ENCODE data around the gene C10orf53.
"Not testable (repeated sequence)": the region's sequence is repeated elsewhere in the genome, so short reads cannot be mapped to it uniquely, and the experiment has no call there.

C10orf53 gene

GRCh38 chr10:49682879-49683278 is 3.4 kb downstream of the C10orf53 start:
- intact Hi-C loops (cut with DNase I): no loop called here
- no peak for DNase-seq

- intact Hi-C loops (cut with DNase I): no loop called here
- no peak for DNase-seq
These were observed 7.2 kb downstream of the C10orf53 start for GRCh38 chr10:49686651-49687050.

GRCh38 chr10:49688261-49688846 is 8.9 kb downstream of the C10orf53 start:
- DNase-seq: peak in 1 of 10 donors; percentile 41
- intact Hi-C loops (cut with DNase I): no loop called here

- intact Hi-C loops (cut with DNase I): no loop called here
- DNase-seq: no peak
These were observed 9.5 kb downstream of the C10orf53 start for GRCh38 chr10:49688920-49689319.

- no peak for DNase-seq
- intact Hi-C loops (cut with DNase I): no loop called here
These were observed 10.5 kb downstream of the C10orf53 start for GRCh38 chr10:49689882-49690510.

GRCh38 chr10:49690698-49691356 is 11.4 kb downstream of the C10orf53 start:
- no peak for DNase-seq
- intact Hi-C loops (cut with DNase I): no loop called here

GRCh38 chr10:49691588-49691987 is 12.1 kb downstream of the C10orf53 start:
- intact Hi-C loops (cut with DNase I): no loop called here
- DNase-seq: no peak

- intact Hi-C loops (cut with DNase I): no loop called here
- DNase-seq: peak in 1 of 10 donors; percentile 66
These were observed 15.0 kb downstream of the C10orf53 start for GRCh38 chr10:49694466-49694865.

- intact Hi-C loops (cut with DNase I): no loop called here
- DNase-seq: no peak
These were observed 16.9 kb downstream of the C10orf53 start for GRCh38 chr10:49696311-49696710.

- intact Hi-C loops (cut with DNase I): no loop called here
- no peak for DNase-seq
These were observed 19.2 kb downstream of the C10orf53 start for GRCh38 chr10:49698679-49699078.

- no peak for DNase-seq
- intact Hi-C loops (cut with DNase I): no loop called here
These were observed 20.8 kb downstream of the C10orf53 start for GRCh38 chr10:49700211-49700610.

GRCh38 chr10:49700997-49701396 is 21.5 kb downstream of the C10orf53 start:
- intact Hi-C loops (cut with DNase I): no loop called here
- DNase-seq: no peak

GRCh38 chr10:49707585-49707984 is 28.1 kb downstream of the C10orf53 start:
- no peak for DNase-seq
- intact Hi-C loops (cut with DNase I): no loop called here

- intact Hi-C loops (cut with DNase I): no loop called here
- DNase-seq: no peak
These were observed 30.5 kb downstream of the C10orf53 start for GRCh38 chr10:49709934-49710333.

GRCh38 chr10:49710966-49711365 is 31.5 kb downstream of the C10orf53 start:
- intact Hi-C loops (cut with DNase I): no loop called here

GRCh38 chr10:49711481-49711880 is 32.0 kb downstream of the C10orf53 start:
- DNase-seq: no peak
- intact Hi-C loops (cut with DNase I): no loop called here

More at GRCh38 chr10:49710966-49711365, 31.5 kb downstream of the C10orf53 start:
- no peak for DNase-seq

GRCh38 chr10:49713266-49713665 is 33.8 kb downstream of the C10orf53 start:
- intact Hi-C loops (cut with DNase I): no loop called here
- DNase-seq: no peak

- intact Hi-C loops (cut with DNase I); DNase-seq: not testable (repeated sequence)
These were observed 35.7 kb downstream of the C10orf53 start for GRCh38 chr10:49715157-49715556.

GRCh38 chr10:49726593-49726992 is 47.1 kb downstream of the C10orf53 start:
- intact Hi-C loops (cut with DNase I): no loop called here
- DNase-seq: no peak

GRCh38 chr10:49733866-49734265 is 54.4 kb downstream of the C10orf53 start:
- intact Hi-C loops (cut with DNase I): no loop called here
- DNase-seq: no peak

GRCh38 chr10:49734676-49735075 is 55.2 kb downstream of the C10orf53 start:
- no peak for DNase-seq
- intact Hi-C loops (cut with DNase I): no loop called here

- peak in 1 of 10 donors; percentile 80 for DNase-seq
- intact Hi-C loops (cut with DNase I): no loop called here
These were observed 55.7 kb downstream of the C10orf53 start for GRCh38 chr10:49735161-49735560.

All from posterior cingulate gyrus (tissue), 11 donors.